Uterus (tissue), 2 donors: Measurements from ENCODE around the gene EFCAB12.

ENCODE experiments used
- CTCF ChIP-seq, 4 experiments: fragments of 200-600 bp in 2 of 4; fragments of 450-650 bp in 2 of 4; sonication (generic) in 2 of 4; IDR thresholded peaks; one replicate each; pipeline ENCODE4 v1.5.1; 2016 to 2019; ENCODE audit warnings: antibody characterized with exemption in 4 of 4, mild to moderate bottlenecking in 2 of 4, moderate library complexity in 1 of 4
- POLR2A ChIP-seq, 2 donors: fragments of 450-650 bp; IDR thresholded peaks; one replicate each; pipeline ENCODE4 v1.6.1; 2016; ENCODE audit warnings: antibody characterized with exemption in 2 of 2, mild to moderate bottlenecking in 1 of 2, moderate library complexity in 1 of 2

DNA sequence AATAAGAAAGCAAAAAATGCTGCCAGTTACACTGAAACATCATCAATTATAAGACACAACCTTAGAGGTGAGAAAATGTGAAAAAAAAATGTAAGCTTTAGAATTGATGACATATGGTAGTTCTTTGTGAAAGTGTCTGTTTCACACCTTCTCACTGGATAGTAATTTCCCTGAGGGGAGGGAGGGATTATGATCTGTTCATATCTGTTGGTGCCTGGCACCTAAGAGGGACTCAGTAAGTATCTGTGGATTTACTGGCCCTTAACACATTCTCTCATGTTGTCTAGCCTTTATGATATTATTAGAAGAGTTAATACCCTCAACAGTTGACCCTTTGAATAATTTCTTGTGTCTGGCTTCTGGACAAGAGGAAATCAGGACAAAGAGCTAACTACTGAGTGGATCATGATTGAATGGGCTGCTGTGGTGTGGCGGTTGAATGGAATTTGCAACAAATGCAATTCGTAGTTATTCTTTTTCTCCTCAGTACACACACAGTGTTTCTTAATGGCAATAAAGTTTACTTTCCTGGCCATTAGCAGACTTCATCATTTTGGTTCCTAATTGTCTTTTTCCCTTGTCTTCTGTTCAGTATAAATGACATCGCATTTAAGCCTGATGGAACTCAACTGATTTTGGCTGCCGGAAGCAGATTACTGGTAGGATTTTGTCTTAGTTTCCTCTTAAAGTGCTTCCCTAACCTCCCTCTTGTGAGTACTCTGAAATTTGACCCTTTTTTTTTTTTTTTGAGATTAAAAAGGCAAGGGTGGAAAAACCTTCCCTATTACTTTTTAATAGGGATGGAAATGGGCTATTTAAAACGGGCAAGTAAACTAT is 21.1 kb upstream of the EFCAB12 start:
- TF ChIP-seq CTCF (IDR thresholded peaks at IDR 0.05) = no peak
- no peak for TF ChIP-seq POLR2A (IDR thresholded peaks at IDR 0.05)
